HG02759 (cell line): ENCODE measurements around the gene LRP1B.
A peak's percentile ranks its signal among the peaks of the same experiment; 100 is the strongest.

Experiments used
- ATAC-seq: cut with Tn5 transposase; IDR thresholded peaks from one replicate; pipeline ENCODE4 v1.9.1; 2021; ENCODE audit warnings: mild to moderate bottlenecking, moderate library complexity; ENCODE audit not compliant: unreplicated experiment

The LRP1B gene

GRCh38 chr2:141529659-141530058 is 601.2 kb downstream of the LRP1B start:
- no peak for ATAC-seq

GRCh38 chr2:141528990-141529389 is 601.8 kb downstream of the LRP1B start:
- ATAC-seq = peak; percentile 62

DNA sequence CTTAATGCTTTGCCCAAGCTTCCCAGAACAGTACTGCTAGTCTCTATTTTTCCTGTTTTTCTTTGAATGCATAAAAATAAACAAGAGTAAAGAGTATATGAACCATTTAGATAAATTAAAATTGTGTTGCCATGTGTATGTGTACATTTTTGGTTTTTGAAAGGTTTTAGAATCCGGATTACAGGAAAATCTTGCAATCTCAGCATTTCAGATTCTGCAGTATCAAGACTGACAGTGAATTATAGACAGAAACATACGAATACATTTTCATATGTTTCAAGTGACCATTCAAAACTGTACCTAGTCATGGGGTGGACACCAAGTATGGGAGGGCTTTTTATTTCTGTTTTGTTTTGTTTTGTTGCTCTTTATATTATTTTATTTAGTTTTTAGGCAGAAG is 604.1 kb downstream of the LRP1B start:
- no peak for ATAC-seq

- ATAC-seq = no peak
These were observed 606.0 kb downstream of the LRP1B start for GRCh38 chr2:141524777-141525176.

DNA sequence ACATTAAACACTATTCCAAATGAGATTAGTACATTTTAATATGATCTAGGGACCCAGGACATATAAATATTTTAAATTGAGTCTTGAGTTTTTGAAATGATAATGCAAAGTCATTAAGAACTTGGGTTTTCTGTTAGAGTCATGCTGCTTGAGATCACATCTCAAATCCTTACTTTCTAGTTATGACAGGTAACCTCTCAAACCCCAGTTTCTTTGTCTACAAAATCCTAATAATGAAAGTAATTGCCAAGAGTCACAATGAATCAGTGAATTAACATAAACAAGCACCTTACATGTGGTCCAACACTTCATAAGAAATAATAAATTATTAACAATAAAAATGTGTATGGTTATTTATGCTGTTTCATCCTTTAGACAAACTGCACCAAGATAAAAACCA is 607.6 kb downstream of the LRP1B start:
- ATAC-seq = peak; percentile 68

- ATAC-seq = peak; percentile 28
These were observed 608.1 kb downstream of the LRP1B start for GRCh38 chr2:141522702-141523101.

DNA sequence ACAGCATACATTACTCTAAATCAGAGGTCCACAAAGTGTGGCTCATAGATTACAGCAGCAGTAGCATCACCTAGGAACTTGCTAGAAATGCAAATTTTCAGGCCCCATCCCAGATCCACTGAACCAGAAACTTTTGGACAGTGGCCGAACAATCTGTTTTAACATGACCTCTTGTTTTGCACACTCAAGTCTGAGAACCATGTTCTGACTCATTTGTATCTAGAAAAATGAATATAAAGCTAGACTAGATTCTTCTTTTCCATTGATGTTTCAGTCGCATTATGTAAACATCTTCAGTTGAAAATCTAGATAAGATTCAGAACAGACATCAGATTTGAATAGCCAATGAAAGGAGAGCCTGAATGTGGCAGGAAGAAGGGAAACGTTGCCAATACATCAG is 608.8 kb downstream of the LRP1B start:
- ATAC-seq = no peak

DNA sequence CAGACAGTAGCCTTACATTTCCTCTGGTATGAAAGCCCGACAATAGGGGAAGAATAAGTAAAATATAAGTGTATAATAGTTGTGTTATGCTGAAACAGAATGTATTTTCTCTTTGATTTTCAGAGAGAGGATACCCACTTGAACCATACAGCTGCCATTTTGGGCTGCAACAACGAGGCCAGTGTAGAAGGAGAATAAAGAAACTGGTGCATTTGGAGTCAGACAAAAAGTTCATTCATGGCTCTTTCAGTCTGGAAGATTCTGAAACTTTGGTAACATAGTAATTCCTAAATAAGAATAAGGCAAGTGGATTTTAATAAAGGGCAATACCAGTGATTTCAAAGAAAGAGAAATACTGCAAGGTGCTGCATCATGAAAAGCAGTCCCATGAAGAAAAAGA is 610.9 kb downstream of the LRP1B start:
- ATAC-seq = no peak

GRCh38 chr2:141517852-141518421 is 612.9 kb downstream of the LRP1B start:
- no peak for ATAC-seq

DNA sequence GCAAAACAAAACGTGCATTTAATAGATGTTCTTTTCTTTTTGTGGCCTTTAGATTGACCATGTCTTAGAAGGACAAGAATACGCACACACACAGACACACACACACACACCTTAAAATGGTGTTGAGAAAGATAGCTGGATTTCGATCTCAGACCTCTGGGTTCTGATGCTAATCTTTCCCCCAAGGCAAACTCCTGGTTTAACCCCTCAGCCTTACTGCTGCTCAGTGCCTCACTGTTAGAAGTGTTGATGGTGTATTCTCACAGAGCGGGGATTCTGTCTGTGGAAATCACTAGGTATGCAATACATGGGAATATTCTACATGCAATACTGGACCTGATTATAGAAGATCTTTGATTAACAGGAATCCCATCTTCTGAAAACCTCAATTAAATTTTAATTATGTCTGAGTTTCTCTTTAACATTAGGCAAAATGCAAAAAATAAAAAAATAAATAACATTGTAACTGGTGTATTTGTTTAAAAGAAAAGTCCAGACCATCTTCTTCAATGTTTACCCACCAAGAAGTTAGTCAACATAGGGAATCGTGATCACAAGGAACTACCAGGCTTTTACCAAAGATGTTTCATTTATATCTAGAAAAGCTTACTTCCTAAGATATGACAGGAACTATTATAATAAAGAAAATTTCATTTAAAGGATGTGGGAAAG is 613.5 kb downstream of the LRP1B start:
- ATAC-seq = no peak

DNA sequence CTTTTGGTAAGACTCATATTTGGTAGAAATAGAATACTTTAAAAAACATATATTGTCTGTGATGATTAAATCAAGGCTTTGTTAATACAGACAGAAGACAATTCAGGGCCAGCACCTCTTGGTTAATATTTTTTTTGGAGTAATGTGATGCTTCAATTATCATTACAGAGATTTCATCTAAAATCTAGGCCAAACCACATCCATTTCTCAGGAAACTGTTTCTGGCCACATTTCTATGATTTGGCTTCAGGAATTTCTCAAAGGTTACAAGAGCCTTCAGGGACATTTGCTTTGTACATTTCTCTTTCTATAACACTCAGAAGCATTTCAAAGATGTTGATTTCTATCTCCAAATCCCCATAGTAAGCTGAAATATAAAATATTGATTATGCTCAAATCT is 614.9 kb downstream of the LRP1B start:
- no peak for ATAC-seq

DNA sequence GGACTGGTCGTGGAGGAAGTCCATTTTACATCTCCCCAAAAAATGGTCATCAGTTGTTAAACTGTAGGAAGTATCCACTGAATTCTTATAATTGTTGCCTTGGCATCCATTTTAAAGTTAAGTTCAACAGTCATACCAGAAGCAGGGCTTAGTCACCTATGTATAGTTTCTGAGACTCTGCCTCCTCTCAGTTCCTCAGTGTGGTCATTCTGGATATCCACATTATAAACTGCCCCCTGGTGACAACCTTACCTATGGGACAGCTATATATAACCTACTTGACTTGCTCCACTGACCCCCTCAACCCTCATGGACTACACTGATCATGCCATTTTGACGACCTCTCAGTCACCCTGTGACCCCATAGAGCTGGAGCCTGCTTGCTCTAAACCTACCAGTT is 617.0 kb downstream of the LRP1B start:
- peak; percentile 100 for ATAC-seq

DNA sequence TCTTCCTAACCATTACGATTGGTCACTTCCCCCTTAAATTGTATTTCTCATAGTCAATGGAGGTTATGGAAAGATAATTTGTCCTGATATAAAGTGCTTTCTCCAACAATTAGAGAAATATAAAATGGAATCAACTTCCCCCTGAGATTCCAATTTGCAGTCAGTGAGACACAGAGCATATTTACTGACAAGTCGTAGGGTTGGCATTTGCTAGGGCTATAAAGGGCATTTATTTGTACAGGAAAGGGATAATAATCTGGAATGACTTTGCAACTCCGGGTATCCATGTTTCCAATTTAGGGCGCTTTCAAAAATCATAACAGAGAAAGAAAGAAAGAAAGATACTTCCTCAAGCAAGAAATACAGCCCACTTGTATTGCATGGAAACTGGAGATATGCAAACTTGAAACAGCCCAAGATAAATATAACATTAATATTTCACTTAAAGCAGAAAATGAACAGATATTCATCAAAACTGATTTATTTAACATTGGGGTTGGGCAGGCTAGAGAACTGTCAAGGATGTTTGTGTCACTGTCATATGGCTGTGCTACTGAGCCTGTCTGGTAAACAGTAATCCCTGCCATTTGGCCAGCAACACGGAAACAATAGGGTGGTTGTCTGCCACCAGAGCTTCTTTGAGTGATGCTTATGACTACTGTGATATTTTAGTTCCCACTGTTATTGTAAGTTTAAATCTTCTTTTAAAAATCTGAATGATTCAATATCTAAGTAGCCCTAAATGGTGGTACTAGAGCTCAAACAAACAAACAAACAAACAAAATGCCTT is 621.8 kb downstream of the LRP1B start:
- no peak for ATAC-seq

DNA sequence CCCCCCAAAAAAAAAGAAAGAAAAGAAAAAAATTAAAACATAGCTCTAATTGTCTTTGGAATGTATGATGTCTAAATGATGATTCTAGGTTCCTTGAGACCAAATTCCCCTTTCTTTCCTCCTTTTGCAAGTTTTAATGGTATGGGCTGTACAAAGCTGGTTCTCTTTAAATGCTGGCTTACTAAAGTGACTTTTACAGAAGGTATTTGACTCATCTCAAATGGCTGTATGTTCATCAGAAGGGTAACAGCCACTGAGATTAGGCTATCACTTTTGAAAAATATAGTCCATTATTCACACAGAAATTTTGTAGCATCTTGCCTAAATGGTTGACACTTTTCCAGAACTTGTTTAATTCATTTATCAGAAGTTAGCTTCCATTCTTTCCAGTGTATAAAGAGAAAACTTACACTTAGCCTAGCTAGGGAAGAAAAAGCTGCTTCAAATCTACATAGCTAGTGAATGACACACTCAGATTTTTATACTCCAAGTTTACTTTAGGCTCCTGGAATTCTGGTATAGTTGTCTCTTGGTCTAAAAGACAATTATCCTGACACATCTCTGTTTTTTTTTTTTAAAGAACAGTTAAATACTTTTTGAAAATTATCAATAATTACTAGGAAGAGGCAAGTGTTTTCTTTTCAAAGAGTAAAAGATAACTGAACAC is 622.6 kb downstream of the LRP1B start:
- no peak for ATAC-seq

DNA sequence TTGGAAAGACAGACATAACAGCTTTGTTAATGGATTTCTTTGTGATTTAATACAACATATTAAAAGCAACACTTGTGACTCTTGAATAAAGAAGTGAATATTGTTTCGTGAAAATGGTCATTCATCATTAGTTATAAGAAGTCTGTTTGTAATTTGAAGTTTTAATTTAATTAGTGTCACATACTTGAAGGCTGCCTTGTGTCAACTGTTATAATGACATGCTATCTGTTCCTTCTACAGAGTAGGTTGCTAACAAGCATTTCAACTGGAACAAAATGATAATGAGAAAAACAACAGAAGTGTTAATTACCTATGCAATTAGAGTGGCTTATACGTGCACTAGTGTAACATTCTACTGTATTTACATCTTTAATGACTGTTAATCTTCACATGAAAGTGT is 624.7 kb downstream of the LRP1B start:
- no peak for ATAC-seq

DNA sequence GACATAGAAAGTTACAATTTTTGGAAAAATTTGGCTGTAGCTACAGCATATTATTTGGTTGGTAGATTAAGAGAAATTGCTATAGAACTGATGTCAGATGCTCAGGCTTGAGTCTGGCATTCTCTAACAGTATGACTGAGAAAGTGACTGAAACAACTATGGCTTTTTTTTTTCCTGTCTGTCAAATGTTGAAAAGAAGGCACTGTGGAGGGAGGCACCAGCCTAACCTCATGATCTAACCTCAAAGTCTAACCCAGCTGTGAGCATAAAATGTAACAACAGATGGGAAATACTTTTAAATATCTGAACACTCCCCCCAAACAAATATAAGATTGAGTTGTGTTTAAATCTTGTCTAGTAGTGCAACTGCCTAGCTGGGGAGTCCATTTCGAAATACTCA is 629.1 kb downstream of the LRP1B start:
- ATAC-seq = no peak

- ATAC-seq = no peak
These were observed 631.7 kb downstream of the LRP1B start for GRCh38 chr2:141499123-141499522.

- no peak for ATAC-seq
These were observed 632.3 kb downstream of the LRP1B start for GRCh38 chr2:141498561-141498960.

DNA sequence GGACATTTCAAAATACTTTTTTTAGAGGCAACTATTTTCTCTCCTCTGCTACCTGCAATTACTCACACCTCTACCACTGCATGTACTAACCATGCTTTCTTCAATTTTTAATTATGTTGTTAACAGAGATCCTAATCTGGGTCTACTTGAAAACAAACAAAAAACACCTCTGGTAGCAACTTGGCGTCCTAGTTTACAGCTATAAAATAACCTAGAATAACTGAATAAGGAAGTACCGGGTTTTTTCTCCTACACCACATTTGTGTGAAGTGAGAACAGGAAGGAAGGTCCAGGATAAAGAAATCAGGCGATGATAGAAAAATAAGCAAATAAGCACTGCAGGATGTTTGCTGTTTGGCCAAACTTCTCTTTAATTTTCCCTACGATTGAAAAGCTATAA is 633.5 kb downstream of the LRP1B start:
- no peak for ATAC-seq

DNA sequence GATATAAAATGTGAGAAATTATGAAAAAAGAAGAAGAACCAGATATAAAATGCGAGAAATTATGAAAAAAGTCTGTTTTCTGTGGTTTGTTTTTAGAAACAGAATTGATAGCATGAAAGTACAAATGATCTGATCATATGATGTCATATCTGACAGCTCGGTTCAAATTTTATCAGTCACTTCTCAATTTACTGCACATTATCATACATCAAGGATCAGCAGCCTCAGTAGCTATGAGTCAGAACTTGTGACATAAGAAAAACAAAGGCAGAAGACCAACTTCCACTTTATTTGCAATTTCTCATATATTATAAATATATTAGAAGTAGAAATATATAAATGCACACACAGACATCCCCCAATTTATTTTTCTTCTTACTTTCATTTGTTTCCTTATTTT is 634.0 kb downstream of the LRP1B start:
- no peak for ATAC-seq

DNA sequence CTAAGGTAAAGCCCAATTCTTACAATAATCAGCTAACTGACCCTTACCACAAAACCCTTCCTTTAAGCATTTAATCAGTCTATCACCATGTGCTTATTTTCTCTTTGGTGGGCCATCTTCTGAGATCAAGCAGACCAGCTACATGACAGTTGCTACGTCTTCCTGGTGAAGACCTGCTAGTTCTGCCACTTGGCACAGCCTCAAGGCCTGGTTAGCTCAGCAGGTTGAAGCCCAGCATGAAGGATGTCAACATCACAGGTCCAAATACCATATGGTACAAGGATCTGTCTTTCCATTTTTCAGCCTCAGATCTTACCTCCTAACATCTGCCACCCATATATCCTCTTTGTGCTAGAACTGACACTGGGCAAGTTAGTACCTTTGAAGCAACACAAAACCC is 636.9 kb downstream of the LRP1B start:
- ATAC-seq = no peak

GRCh38 chr2:141492816-141493215 is 638.0 kb downstream of the LRP1B start:
- ATAC-seq = no peak
